Measurements from ENCODE around the gene CCDC85A.

- TF ChIP-seq, protein P1, sequence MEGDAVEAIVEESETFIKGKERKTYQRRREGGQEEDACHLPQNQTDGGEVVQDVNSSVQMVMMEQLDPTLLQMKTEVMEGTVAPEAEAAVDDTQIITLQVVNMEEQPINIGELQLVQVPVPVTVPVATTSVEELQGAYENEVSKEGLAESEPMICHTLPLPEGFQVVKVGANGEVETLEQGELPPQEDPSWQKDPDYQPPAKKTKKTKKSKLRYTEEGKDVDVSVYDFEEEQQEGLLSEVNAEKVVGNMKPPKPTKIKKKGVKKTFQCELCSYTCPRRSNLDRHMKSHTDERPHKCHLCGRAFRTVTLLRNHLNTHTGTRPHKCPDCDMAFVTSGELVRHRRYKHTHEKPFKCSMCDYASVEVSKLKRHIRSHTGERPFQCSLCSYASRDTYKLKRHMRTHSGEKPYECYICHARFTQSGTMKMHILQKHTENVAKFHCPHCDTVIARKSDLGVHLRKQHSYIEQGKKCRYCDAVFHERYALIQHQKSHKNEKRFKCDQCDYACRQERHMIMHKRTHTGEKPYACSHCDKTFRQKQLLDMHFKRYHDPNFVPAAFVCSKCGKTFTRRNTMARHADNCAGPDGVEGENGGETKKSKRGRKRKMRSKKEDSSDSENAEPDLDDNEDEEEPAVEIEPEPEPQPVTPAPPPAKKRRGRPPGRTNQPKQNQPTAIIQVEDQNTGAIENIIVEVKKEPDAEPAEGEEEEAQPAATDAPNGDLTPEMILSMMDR (IDR thresholded peaks at IDR 0.05) = no peak
- TF ChIP-seq POLR2A (IDR thresholded peaks at IDR 0.05) = no peak
Measured at GRCh38 chr2:56334622-56335021, 150.8 kb downstream of the CCDC85A start.

Measured in tibial nerve (tissue), 3 donors.